GM12801 (cell line): ENCODE results near the gene EGFLAM.

Source experiments
- TF ChIP-seq, protein P1 (sequence below): IDR thresholded peaks from one replicate; pipeline ENCODE4 v1.5.1; 2011; ENCODE audit warnings: control low read depth; ENCODE audit not compliant: insufficient read length; ENCODE audit errors: extremely low read depth

EGFLAM gene

DNA sequence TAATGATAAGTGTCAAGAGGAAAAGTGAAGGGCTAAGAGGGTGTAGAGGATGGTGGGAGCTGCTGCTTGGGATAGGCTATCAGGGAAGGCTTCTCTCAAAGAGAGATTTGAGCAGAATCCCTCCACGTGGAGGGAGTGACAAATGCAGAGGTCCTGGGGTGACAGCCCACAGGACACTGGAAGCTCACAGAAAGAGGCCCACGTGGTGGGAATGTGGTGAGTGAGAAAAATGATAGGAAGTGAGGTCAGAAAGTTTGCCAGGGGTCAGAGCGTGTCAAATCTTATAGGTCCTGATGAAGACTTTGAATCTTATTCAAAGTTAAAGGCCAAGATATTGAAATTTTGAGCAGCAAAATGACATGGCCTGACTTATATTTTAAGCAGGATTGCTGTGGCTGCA, 125.3 kb downstream of the EGFLAM start:
- TF ChIP-seq, protein P1, sequence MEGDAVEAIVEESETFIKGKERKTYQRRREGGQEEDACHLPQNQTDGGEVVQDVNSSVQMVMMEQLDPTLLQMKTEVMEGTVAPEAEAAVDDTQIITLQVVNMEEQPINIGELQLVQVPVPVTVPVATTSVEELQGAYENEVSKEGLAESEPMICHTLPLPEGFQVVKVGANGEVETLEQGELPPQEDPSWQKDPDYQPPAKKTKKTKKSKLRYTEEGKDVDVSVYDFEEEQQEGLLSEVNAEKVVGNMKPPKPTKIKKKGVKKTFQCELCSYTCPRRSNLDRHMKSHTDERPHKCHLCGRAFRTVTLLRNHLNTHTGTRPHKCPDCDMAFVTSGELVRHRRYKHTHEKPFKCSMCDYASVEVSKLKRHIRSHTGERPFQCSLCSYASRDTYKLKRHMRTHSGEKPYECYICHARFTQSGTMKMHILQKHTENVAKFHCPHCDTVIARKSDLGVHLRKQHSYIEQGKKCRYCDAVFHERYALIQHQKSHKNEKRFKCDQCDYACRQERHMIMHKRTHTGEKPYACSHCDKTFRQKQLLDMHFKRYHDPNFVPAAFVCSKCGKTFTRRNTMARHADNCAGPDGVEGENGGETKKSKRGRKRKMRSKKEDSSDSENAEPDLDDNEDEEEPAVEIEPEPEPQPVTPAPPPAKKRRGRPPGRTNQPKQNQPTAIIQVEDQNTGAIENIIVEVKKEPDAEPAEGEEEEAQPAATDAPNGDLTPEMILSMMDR: no peak

DNA sequence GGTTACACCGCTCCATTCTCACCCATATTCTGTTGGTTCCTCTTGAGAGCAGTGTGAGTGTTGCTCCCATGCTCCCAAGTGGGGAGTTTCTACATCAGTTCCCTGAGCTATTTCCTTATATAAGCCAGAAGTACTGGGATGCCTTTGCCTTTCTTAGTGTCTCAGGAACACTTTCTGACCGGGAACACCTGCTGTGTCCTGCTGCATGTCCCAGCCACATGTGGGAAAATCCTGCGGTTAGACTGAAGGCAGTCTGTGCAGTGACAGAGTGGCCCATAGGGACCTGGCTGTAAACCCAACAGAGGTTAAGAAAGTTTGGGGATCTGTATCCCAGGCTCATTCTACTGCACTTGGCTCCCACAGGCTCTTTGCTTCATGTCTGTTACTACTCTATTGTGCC, 126.0 kb downstream of the EGFLAM start:
- TF ChIP-seq, protein P1: no peak

DNA sequence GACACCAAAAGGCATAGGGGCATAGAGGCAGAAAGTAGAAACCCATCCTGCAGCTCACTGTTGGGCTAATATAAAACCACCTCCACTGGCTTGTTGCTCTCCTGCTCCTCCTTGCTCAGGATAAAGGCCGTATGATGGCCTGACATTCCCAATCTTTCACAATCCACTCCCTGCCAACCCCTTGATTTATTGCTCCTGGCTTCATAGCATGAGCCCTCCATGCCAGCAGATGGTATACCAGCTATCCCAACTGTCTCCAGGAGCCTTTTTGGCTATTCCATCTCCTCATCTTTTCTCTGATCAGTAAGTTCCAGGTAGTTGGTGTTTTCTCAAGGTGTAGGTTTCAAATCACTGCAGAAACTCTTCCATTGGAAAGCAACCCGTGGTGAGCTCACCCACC, 128.8 kb downstream of the EGFLAM start:
- TF ChIP-seq, protein P1: no peak

DNA sequence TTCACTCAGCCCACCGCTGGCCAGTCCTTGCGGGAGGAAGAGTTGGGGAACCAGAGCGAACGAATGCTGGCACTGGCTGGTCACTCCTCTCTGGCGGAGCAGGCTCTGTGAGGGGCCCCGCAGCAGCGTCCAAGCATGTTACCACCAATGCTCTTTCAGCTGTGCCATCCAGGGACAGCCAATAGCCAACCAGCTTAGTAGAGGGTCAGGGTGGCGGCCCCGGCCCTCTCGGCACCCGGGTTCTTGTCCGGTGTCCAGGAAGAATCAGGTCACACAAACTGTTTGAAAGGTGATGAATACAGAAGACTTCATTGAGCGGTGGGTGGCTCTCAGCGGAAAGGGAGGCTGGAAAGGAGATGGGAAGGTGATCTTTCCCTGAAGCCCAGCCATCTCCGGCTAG, 135.3 kb downstream of the EGFLAM start:
- TF ChIP-seq, protein P1: no peak

DNA sequence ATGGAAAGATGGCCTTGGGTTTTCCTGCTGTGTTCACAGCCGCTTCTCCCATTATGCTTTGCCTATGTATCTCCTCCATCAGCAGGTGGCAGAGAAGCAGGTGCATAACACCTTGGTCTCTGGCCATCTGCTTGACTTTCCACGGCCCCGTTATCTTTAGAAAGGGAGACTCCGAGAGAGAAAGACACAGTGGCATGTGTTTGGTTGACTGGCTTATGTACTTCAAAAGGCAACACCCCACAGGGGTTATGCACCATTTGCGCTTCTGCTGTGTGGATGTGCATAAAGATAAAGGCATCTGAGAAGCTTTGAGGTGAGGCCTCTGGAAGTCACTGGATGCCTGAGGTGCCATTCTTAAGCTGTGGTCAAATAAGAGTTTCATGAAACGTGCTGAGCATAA, 138.4 kb downstream of the EGFLAM start:
- TF ChIP-seq, protein P1: no peak

DNA sequence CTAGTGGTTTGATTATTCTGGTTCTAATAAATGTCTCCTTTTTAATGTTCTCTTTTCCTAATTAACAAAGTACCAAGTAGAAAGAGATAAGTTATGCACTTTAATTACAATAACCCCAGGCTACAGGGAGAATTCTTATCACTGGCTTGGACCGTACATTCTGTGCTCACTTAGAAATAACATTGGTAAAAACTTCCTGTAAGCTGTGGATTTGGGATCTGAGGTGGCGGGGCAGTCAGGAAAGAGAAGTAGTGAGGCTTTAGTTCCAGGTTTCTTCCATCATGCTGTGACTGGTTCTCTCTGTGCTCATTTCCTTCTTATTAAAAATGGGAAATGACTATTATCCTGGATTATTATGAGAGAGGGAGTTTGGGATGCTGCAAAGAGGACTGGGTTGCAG, 142.0 kb downstream of the EGFLAM start:
- TF ChIP-seq, protein P1: no peak

DNA sequence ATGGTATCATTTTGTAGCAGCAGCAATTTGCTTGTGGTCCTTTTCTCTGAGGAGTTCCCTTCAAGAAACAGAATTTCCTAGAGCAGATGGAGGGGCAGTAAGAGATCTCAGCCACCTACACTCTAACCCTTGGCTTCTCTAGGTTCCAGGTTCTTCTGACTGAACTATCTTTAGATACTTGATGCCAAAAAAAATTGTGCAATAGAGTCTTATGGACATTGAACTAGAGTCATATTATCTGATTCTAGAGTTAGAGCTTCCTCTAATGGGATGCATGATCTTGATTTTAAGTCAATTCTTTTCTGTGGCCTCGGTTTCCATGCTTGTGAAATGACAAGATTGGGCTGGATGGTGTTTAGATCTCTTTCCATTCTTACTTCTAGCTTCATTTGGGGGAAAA, 142.8 kb downstream of the EGFLAM start:
- TF ChIP-seq, protein P1: no peak

DNA sequence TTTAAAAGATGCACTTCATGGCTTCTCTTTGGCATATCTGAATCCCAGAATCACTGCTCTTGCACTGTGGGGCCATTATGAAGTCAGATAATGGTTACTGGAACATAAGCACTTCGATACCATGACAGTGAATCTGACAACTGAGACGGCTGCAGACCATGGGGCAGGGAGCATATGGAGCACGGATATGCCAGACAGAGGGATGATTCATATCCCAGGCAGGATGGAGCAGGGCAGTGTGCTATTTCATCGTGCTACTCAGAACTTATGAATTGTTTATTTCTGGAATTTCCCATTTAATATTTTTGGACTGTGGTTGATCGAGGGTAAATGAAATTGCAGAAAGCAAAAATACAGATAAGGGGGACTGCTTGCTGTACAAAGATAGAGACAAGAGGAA, 145.0 kb downstream of the EGFLAM start:
- TF ChIP-seq, protein P1: no peak
